Epithelial cell of prostate (primary cell): Measurements from ENCODE around the gene HAPLN1.
"Not testable (repeated sequence)": the region's sequence is repeated elsewhere in the genome, so short reads cannot be mapped to it uniquely, and the experiment has no call there.

ENCODE experiments used
- DNase-seq: peaks from one replicate; pipeline ENCODE4 v3.0.0-alpha.2; 2011; ENCODE audit warnings: low read depth, low spot score
- H3K27ac ChIP-seq: fragments of 450-650 bp; 2 replicates; pipeline ENCODE4 v1.5.1; 2017; ENCODE audit warnings: mild to moderate bottlenecking

Gene HAPLN1

GRCh38 chr5:83720836-83721537, at the start of gene HAPLN1:
TSS of gene HAPLN1 (minus strand) at chr5:83720855. CDS start at chr5:83673523, 47,332 bp downstream.
- no peak for DNase-seq
- no peak within 1 kb of the TSS for H3K27ac ChIP-seq

GRCh38 chr5:83767409-83767992, 46.8 kb upstream of the HAPLN1 start:
- no peak overlapping the region for H3K27ac ChIP-seq
- no peak for DNase-seq

- no peak for DNase-seq
- no peak overlapping the region for H3K27ac ChIP-seq
Observed at GRCh38 chr5:83764101-83764500, 43.4 kb upstream of the HAPLN1 start.

- DNase-seq, result no peak
- H3K27ac ChIP-seq, result no peak overlapping the region
Observed at GRCh38 chr5:83760579-83760978, 39.9 kb upstream of the HAPLN1 start.

- no peak overlapping the region for H3K27ac ChIP-seq
- no peak for DNase-seq
Observed at GRCh38 chr5:83752700-83753099, 32.0 kb upstream of the HAPLN1 start.

GRCh38 chr5:83751201-83751600, 30.5 kb upstream of the HAPLN1 start:
- DNase-seq, result no peak
- H3K27ac ChIP-seq, result no peak overlapping the region

GRCh38 chr5:83750749-83751148, 30.1 kb upstream of the HAPLN1 start:
- H3K27ac ChIP-seq, result no peak overlapping the region
- DNase-seq, result no peak

GRCh38 chr5:83745816-83746215, 25.2 kb upstream of the HAPLN1 start:
- no peak for DNase-seq
- H3K27ac ChIP-seq, result no peak overlapping the region

GRCh38 chr5:83744821-83745220, 24.2 kb upstream of the HAPLN1 start:
- H3K27ac ChIP-seq, result no peak overlapping the region
- no peak for DNase-seq

GRCh38 chr5:83742089-83742488, 21.4 kb upstream of the HAPLN1 start:
- no peak overlapping the region for H3K27ac ChIP-seq
- no peak for DNase-seq

GRCh38 chr5:83741571-83741970, 20.9 kb upstream of the HAPLN1 start:
- no peak for DNase-seq
- no peak overlapping the region for H3K27ac ChIP-seq

GRCh38 chr5:83740741-83741140, 20.1 kb upstream of the HAPLN1 start:
- DNase-seq, result no peak
- H3K27ac ChIP-seq, result no peak overlapping the region

GRCh38 chr5:83736169-83736568, 15.5 kb upstream of the HAPLN1 start:
- H3K27ac ChIP-seq, DNase-seq: not testable (repeated sequence)

- DNase-seq, H3K27ac ChIP-seq: not testable (repeated sequence)
Observed at GRCh38 chr5:83735058-83735457, 14.4 kb upstream of the HAPLN1 start.

- H3K27ac ChIP-seq, result no peak overlapping the region
- DNase-seq, result no peak
Observed at GRCh38 chr5:83731638-83732037, 11.0 kb upstream of the HAPLN1 start.

- H3K27ac ChIP-seq, result no peak overlapping the region
- no peak for DNase-seq
Observed at GRCh38 chr5:83729362-83729761, 8.7 kb upstream of the HAPLN1 start.

- no peak overlapping the region for H3K27ac ChIP-seq
- no peak for DNase-seq
Observed at GRCh38 chr5:83726912-83727311, 6.3 kb upstream of the HAPLN1 start.

- DNase-seq, result no peak
- H3K27ac ChIP-seq, result no peak overlapping the region
Observed at GRCh38 chr5:83724935-83725334, 4.3 kb upstream of the HAPLN1 start.

- no peak for DNase-seq
- H3K27ac ChIP-seq, result no peak overlapping the region
Observed at GRCh38 chr5:83724001-83724400, 3.3 kb upstream of the HAPLN1 start.

- H3K27ac ChIP-seq, result no peak overlapping the region
- no peak for DNase-seq
Observed at GRCh38 chr5:83723031-83723430, 2.4 kb upstream of the HAPLN1 start.

GRCh38 chr5:83721953-83722901, 1.6 kb upstream of the HAPLN1 start:
- no peak overlapping the region for H3K27ac ChIP-seq
- no peak for DNase-seq
